ENCODE results near the gene TPSD1.
"Not testable (repeated sequence)": the region's sequence is repeated elsewhere in the genome, so short reads cannot be mapped to it uniquely, and the experiment has no call there.

Gene TPSD1

GRCh38 chr16:1220841-1221627 is 34.8 kb upstream of the TPSD1 start:
- no peak for DNase-seq (ENCODE audit: low spot score)

GRCh38 chr16:1221628-1222552 is 34.0 kb upstream of the TPSD1 start:
- no peak for DNase-seq (ENCODE audit: low spot score)

GRCh38 chr16:1222553-1223354 is 33.1 kb upstream of the TPSD1 start:
- DNase-seq (ENCODE audit: low spot score): no peak

- no peak for DNase-seq (ENCODE audit: low spot score)
Observed at GRCh38 chr16:1223355-1224214, 32.3 kb upstream of the TPSD1 start.

GRCh38 chr16:1224558-1224957 is 31.3 kb upstream of the TPSD1 start:
- no peak for DNase-seq (ENCODE audit: low spot score)

GRCh38 chr16:1225051-1225451 is 30.8 kb upstream of the TPSD1 start, which contains the start of gene TPSG1:
Gene TPSG1, minus strand, starts transcription at chr16:1225268. Its CDS starts 16 bp downstream, at chr16:1225252.
- DNase-seq (ENCODE audit: low spot score): no peak

- not testable (repeated sequence) for DNase-seq (ENCODE audit: low spot score)
Observed at GRCh38 chr16:1225728-1226311, 30.0 kb upstream of the TPSD1 start.

GRCh38 chr16:1226692-1227091 is 29.2 kb upstream of the TPSD1 start:
- not testable (repeated sequence) for DNase-seq (ENCODE audit: low spot score)

- not testable (repeated sequence) for DNase-seq (ENCODE audit: low spot score)
Observed at GRCh38 chr16:1228227-1228626, 27.6 kb upstream of the TPSD1 start.

GRCh38 chr16:1229476-1229875 is 26.4 kb upstream of the TPSD1 start:
- not testable (repeated sequence) for DNase-seq (ENCODE audit: low spot score)

GRCh38 chr16:1230084-1230470 is 25.8 kb upstream of the TPSD1 start, which contains the start of gene TPSB2:
Gene TPSB2, minus strand, starts transcription at chr16:1230184. Its CDS starts 233 bp downstream, at chr16:1229951.
- not testable (repeated sequence) for DNase-seq (ENCODE audit: low spot score)

- DNase-seq (ENCODE audit: low spot score): not testable (repeated sequence)
Observed at GRCh38 chr16:1230471-1231212, 25.2 kb upstream of the TPSD1 start.

- not testable (repeated sequence) for DNase-seq (ENCODE audit: low spot score)
Observed at GRCh38 chr16:1231301-1231700, 24.6 kb upstream of the TPSD1 start.

- not testable (repeated sequence) for DNase-seq (ENCODE audit: low spot score)
Observed at GRCh38 chr16:1232049-1232748, 23.7 kb upstream of the TPSD1 start.

- DNase-seq (ENCODE audit: low spot score): not testable (repeated sequence)
Observed at GRCh38 chr16:1236659-1237058, 19.2 kb upstream of the TPSD1 start.

GRCh38 chr16:1237990-1238389 is 17.9 kb upstream of the TPSD1 start:
- no peak for DNase-seq (ENCODE audit: low spot score)

GRCh38 chr16:1238909-1239308 is 17.0 kb upstream of the TPSD1 start:
- not testable (repeated sequence) for DNase-seq (ENCODE audit: low spot score)

GRCh38 chr16:1239575-1239974 is 16.3 kb upstream of the TPSD1 start:
- not testable (repeated sequence) for DNase-seq (ENCODE audit: low spot score)

GRCh38 chr16:1240436-1240835 is 15.4 kb upstream of the TPSD1 start, which contains the start of gene TPSAB1:
Gene TPSAB1, plus strand, starts transcription at chr16:1240705. Its CDS starts 234 bp downstream, at chr16:1240939.
- not testable (repeated sequence) for DNase-seq (ENCODE audit: low spot score)

All from activated CD4-positive, alpha-beta T cell treated with anti-CD3 and anti-CD28 coated beads, Interleukin-2, Interleukin-4, amounts not matched to agents 100 ng/mL and 50 ng/mL, durations not matched to agents 16 hours and 8 hours (primary cell).